GM18868 (cell line): ENCODE measurements around the gene KCNK13.

ENCODE experiments used
- ATAC-seq: cut with Tn5 transposase; IDR thresholded peaks from one replicate; pipeline ENCODE4 v1.9.1; 2021; ENCODE audit warnings: mild to moderate bottlenecking, moderate library complexity; ENCODE audit not compliant: unreplicated experiment

Gene KCNK13

DNA sequence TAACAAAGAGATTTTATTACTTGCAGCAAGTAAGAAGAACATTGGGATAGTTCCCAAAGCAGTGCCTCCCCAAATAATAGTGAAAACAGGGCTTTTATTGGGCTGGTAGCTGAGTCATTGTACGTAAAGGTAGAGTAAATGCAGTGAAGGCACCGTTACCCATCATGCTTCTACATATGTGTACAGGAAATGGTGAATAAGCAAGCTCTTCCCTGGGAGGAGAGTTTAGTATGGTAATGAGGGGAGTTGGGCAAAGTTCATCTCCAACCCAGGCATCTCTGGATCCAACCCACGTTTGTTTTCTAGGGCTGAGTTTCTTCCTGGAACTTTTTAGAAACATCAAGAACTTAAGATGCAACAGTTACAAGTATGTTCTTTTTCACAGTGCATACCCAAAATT is 56.2 kb downstream of the KCNK13 start:
- no peak for ATAC-seq

DNA sequence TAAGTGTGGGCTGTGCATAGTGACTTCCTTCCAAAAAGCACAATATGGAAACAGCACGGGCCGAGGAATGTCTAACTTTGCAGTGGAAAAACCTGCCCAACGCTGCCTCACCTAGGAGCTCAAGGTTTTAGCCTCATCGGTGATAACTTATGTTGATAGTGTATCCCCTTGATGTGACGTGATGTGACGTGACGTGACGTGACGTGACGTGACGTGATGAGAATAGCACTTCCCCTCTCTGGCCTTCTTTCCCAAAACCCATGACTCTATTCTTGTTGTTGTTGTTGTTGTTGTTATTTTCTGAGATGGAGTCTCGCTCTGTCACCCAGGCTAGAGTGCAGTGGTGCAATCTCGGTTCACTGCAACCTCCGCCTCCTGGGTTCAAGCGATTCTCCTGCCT is 64.5 kb downstream of the KCNK13 start:
- ATAC-seq, result no peak

DNA sequence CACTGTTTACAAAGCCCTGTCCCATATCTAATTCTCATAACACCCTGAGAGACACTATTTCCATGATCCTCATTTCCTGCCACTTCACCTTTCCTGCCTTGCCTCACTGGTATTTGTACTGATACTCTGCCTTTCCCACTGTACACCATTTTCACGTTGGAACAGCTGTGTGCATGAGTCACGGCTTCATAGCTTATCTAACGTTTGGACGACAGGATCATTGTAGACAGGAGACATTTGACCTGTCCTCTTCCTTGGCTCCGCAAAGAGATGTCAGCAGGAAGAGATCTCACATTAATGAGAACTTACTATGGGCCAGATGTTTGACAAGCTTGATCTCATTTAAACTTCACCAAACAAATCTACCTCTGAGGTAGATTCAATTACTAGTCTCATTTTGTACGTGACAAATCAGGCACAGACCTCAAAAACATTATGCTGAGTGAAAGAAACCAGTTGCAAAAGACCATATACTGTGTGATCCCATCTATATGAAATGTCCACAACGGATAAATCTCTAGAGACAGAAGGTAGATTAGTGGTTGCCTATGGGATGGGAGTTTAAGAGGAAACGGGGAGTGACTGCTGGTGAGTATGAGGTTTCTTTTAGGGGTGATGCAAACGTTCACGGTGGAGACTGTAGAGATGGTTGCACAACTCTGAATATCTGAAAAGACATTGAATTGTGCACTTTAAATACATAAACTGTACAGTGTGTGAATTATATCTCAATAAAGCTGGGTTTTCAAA is 71.2 kb downstream of the KCNK13 start:
- no peak for ATAC-seq

DNA sequence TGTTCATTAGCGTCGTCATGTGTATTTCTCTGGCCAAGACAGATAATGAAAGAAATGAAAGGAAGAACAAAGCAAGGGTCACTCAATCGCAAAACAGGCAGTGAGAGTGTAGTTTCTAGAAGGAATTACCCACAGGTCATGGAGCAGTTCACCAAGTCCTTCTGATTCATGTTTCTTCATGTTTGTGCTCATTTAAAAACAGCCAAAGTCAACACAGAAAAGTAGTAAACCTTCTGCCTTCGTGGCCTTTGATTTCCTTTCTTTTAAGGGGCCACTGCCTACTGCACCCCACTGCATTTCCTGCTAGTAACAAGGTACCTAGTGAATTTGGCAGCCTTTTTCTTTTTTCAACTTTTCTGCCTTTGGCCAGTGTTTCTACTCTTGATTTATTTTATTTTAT is 75.1 kb downstream of the KCNK13 start:
- no peak for ATAC-seq

DNA sequence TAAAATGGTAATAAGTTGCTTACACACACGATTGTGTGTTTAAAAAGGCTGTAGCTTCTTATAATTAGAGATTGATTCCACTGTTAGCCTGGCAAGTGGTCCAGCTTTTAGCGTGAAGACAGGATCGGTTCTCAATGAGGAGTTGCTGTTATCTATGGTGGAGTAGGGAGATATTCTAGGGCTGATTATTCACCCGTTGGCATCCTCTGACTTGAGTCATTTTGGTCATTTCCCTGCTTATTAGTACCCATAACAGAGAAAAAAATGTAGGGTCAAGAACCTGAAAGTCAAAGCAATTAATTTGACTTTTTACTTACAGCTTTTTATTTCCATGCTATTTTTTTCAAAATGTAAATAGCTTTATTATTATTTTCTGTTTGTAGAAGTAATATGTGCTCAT is 76.0 kb downstream of the KCNK13 start:
- no peak for ATAC-seq

DNA sequence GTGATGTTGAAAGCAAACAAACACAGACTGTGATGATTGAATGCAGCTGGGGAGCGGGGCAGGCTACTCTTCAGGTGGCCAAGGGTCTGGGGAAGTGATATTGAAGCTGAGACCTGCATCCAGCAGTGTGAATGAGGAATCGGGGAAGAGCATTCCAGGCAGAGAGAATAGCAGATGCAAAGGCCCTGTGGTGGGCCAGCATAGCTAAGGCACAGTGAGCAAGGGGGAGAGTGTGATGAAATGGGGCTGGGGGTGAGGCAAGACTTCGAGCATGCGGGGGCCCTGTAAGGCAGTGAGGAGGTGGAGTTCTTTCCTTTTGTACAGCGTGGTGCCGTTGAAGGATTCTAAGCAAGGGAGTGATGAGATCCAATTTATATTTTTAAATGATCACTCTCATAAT is 77.4 kb downstream of the KCNK13 start:
- no peak for ATAC-seq

DNA sequence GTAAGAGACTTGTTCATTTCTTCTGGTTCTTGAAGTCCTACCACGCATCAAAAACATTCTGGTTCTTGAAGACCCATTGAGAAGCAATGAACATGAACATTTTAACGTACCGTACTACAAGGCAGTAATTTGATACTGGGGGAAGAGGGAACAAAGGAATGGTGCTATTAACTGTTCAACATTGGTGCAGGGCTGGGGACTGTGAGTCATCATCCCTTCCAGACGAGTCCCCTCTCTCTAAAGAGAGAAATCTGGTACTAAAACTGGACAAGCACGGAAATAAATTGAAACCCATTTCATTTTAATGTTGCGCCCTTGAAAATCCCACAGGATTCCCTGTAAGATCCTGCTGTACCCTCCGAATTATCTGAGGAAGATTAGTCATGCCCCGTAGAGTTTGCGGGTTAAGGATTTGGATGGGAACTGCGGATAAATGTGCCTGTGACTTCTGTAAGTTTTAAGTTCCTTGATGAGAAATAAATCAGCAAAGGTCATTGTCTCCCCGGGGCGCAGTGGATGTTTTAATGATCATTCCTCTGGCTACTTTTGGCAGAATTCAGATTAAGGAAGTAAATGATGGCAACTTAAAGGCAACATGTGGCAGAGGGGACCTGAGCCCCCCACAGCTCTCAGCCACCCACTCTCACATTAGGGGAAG is 78.6 kb downstream of the KCNK13 start:
- ATAC-seq, result no peak

DNA sequence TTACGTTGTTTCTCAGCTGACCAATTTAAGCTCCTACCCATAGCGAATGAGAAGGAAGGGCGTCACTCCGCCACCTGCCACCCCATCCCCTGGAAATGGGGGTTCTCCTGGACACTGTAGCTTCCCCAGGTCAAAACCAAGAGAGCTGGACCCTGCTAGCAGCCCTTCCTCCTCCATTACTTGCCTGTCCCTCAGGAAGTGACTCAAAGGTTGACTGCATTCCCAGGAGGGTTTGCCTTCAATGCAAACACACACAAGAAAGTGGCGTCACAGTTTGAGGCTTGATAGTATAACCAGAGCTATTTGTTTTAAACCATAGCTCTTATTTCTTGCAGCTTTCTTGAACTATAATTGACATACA is 79.1 kb downstream of the KCNK13 start:
- ATAC-seq, result no peak

DNA sequence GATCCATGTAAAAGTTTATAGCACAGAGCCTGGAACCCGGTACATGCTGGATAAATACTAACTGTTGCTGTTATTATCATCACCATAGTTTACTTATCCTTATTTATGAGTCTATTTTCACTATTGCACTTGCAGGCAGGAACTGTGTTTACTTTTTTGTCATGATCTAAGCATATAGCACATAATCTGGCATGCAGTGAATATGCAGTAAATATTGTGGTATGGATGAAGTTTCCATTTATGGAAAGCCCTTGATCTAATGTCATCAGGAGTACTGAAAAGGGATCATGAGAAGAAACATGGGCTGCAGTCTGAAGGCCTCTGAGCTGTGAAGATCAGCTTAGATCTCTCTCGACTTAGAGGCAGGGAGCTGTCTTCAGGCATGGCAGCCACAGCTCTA is 91.6 kb downstream of the KCNK13 start:
- ATAC-seq, result no peak

DNA sequence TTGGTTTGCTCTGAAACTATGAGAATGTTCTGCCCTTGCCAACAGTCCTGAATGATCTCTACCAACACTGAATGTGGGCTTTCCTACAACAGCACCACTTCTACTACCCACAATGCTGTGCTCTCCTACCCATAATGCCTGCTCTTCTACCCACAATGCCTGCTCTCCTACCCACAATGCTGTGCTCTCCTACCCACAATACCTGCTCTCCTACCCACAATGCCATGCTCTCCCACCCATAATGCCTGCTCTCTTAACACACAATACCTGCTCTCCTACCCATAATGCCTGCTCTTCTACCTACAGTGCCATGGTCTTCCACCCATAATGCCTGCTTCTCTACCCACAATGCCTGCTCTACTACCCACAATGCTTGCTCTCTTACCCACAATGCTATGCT is 92.3 kb downstream of the KCNK13 start:
- no peak for ATAC-seq

DNA sequence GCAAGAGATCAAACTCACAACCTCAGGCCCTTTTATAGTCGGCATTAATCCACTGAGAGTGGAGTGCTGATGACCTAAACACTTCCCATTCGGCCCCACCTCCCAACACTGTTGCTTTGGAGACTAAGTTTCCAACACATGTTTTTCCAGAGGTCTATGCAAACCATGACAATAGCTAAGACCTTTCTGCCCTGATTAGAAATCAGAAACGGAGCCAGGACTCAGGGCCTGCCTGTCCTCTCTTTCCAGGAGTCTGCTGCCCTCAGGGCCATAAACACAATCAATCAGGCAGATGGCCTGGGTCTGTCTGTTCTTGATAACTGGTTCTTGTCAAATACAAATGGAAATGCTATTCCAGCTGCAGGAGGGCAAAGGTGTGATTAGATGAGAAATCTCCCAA is 97.4 kb downstream of the KCNK13 start:
- ATAC-seq, result no peak

DNA sequence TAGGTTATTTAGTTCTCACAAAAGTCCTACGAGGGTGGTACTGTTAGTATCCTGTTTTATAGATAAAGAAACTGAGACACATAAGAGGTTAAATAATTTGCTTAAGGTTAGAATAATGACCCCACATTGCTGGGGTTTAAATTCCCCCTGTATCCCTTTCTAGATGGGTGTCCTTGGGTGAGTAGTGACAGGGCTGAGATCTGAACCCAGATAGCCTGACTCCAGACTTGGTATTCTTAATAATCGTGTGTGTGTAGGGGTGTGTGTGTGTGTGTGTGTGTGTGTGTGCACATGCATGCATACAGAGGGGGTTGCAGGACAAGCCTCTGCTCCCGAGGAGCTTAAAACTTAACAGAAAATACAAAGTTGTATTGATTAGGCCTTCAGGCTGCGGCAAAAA is 97.9 kb downstream of the KCNK13 start:
- ATAC-seq, result no peak

DNA sequence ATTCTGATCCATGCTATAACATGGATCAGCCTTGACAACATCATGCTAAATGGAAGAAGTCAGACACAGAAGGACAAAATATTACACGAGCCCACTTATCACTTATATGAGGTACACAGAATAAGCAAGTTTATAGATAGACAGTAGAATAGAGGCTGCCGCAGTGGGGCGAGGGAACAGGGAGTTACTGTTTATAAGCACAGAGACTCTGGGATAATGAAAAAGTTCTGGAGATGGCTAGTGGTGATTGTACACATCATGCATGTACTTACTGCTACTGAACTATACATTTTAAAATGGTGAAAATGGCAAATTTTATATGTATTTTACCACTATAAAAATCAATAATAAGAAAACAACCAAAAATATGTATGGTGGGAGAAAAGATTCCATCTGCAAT is 99.3 kb downstream of the KCNK13 start:
- no peak for ATAC-seq

DNA sequence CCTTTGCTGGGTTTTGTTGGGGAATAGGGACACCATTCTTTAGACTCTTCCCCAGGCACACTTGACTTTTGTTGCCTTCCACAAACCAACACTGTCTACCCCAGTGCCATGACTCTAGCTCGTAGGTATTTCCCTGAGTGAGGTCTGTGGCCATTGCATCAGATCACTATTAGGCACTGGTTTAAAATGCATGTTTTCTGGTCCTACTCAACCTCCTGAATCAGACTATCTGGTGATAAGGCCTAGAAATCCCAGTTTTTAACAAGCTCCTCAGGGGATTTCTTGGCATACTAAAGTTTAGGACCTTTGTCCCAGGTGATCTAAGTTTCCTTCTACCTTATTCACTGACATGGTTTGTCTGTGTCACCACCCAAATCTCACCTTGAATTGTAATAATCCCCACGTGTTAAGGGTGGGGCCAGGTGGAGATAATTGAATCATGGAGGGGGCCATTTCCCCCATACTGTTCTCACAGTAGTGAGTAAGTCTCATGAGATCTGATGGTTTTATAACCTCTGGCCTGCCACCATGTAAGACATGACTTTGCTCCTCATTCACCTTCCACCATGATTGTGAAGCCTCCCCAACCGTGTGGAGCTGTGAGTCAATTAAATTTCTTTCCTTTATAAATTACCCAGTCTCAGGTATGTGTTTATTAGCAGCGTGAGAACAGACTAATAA is 106.8 kb downstream of the KCNK13 start:
- no peak for ATAC-seq

DNA sequence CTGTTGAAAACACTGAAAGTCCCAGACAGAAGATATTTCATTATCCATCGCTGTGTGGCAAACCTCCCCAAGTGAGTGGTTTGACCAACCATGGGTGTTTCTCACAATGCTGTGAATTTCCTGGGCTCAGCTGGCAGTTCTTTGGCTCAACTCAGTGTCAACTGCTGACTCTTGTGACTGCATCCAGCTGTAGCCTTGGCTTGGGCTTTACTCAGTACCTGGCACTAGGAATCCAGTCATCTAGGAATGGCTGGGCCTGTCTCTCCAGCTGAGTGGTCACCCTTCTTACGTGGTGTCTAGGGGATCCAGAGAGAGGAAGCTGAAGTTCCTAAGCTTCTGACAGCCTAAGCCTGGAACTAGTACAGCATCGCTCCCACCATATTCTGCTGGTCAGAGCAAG is 113.8 kb downstream of the KCNK13 start:
- ATAC-seq, result no peak

DNA sequence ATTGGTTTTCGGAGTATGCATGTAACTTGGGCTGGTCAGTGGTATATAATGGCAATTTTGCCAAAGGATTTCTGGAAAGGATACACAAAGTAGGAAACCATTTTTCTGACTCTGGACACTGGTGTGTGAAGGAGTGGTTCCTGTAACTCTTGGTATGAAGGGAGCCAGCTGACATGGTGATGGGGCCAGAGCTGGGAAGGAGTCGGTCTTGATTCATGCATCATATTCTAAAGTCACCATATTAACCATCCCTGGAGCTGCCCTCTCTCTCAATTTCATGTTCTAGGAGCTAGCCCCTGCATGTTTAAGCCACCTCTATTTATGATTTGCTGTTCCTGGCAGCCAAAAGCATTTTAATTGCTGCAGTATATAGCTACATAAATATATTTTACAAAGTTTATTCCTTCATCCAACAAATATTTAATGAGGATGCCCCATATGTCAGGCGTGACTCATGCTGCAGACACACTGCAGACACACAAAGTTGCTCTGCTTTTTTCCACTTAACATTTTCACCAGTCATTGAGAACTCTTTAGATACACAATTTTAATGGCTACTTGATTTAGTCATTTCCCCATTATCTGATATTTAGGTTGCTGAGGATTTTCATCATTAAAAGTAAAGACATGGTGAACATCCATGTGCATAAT is 115.9 kb downstream of the KCNK13 start:
- no peak for ATAC-seq

DNA sequence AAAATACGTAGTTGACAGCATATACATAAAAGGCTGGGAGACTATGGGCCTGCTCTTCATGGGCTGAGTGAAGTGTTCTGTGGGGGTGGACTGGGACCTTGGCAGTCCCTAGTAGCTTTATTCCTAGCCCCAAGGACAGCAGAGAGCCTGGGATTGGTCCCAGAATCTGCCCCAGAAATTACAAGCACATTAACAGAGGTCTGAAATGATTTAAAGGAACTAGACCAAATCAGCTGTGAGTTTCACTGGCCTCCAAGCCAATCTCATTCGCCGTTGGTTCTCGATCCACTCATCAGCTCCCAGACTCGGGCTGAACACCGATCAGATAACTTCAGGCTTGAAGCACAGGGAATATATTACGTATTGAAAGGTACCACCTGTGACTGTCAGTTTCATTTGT is 117.6 kb downstream of the KCNK13 start:
- ATAC-seq, result no peak

DNA sequence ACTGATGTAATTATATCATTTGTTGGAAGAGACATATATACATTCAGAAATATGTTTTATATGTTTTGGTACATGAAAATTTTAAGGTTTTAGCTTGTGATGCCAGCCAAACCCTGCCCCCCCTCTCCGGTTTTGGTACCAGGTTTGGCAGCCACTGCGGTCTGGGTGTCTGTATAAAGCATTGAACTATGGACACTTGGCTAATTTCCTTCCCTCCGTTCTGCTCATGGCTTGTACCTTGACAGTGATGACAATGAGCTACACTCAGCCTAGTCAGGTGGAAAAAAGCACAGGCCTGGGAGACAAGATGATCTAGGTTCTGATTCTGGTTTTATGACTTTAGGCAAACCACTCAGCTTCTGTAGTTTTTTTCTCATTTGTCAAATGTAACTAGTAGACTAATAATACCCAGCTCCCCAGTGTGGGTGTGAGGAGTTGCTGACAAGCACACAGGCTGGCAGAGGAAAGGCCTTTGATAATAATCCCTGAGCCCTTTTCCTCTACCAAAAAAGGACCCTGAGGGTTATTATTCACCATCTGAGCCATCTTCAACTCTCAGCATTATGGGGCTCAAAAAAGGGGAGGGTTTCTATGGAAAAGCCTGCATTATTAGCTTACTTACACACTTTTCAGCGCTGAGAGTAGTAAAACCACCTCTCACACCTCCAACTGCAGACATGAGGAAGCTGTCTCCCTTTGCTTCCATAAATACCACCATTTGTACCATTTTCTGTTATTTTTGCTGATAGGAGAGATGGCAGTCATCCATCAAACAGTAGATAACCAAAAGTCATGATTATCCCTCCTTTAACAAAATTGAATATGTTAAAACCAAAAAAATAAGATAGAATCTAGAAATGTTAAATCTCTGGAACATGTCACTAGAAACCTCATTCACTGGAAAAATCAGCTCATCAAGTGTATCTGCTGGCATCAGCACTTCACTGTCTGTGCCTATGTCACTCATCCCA is 118.3 kb downstream of the KCNK13 start:
- no peak for ATAC-seq

DNA sequence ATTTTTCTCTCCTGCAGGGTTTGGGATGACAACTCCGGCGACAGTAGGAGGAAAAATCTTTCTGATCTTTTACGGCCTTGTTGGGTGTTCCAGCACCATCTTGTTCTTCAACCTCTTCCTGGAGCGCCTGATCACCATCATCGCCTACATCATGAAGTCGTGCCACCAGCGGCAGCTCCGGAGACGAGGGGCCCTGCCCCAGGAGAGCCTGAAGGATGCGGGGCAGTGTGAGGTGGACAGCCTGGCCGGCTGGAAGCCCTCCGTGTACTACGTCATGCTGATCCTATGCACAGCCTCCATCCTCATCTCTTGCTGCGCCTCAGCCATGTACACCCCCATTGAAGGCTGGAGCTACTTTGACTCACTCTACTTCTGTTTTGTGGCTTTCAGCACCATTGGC is 122.3 kb downstream of the KCNK13 start:
- no peak for ATAC-seq

DNA sequence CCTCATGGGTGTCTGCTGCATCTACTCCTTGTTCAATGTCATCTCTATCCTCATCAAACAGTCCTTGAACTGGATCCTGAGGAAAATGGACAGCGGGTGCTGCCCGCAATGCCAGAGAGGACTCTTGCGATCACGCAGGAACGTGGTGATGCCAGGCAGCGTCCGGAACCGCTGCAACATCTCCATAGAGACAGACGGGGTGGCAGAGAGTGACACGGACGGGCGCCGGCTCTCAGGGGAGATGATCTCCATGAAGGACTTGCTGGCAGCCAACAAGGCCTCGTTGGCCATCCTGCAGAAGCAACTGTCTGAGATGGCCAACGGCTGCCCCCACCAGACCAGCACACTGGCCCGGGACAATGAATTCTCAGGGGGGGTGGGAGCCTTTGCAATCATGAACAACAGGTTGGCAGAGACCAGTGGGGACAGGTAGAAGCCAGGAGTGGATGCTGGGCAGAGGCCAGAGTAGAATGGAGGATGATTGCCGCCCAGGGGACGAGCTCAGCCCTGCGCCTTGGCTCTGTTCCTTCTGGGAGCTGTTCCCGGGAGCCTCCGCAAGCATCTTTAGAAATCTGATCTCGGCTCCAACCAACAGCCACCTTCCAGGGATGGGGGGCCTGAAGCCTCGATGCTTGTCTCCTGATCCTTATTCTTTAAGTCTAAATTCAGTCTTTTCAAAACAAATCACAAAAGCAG is 122.9 kb downstream of the KCNK13 start:
- no peak for ATAC-seq
